Aorta (tissue), 5 donors: ENCODE measurements around the gene PTPRZ1. TPM values are rescaled to one million over a fixed set of nuclear protein-coding genes. Genes with fewer than 3 reads are reported as not detected.

Experiments used
- ATAC-seq: fragments of 200-7000 bp; cut with Tn5 transposase; one replicate; pipeline ENCODE4 v1.9.1; 2022; ENCODE audit warnings: moderate library complexity; ENCODE audit not compliant: low FRiP score
- DNase-seq, 2 donors: peaks; one replicate each; pipeline ENCODE4 v3.0.0-alpha.2; 2020
- H3K27ac ChIP-seq, 2 donors: one replicate each; pipeline ENCODE4 v1.5.1; 2013; ENCODE audit warnings: low read length in 2 of 2, mild to moderate bottlenecking in 2 of 2, moderate library complexity in 2 of 2, control low read depth in 1 of 2, inconsistent platforms in 1 of 2, low read depth in 1 of 2
- H3K27me3 ChIP-seq, 2 donors: one replicate each; pipeline ENCODE4 v1.6.1; 2013; ENCODE audit warnings: control low read depth in 1 of 2, low read length in 1 of 2, mild to moderate bottlenecking in 1 of 2, moderate library complexity in 1 of 2; ENCODE audit not compliant: insufficient read depth in 2 of 2, control insufficient read depth in 1 of 2
- H3K36me3 ChIP-seq, 2 donors: one replicate each; pipeline ENCODE4 v1.6.1; 2013; ENCODE audit warnings: control low read depth in 1 of 2, low read length in 1 of 2, mild to moderate bottlenecking in 1 of 2; ENCODE audit not compliant: insufficient read depth in 2 of 2, control insufficient read depth in 1 of 2
- H3K4me1 ChIP-seq, 2 donors: one replicate each; pipeline ENCODE4 v1.6.1; 2013; ENCODE audit warnings: low read length in 2 of 2, control low read depth in 1 of 2, mild to moderate bottlenecking in 1 of 2, moderate library complexity in 1 of 2; ENCODE audit not compliant: insufficient read depth in 2 of 2, control insufficient read depth in 1 of 2
- H3K4me3 ChIP-seq, 2 donors: one replicate each; pipeline ENCODE4 v1.5.1; 2013; ENCODE audit warnings: low read length in 2 of 2, control low read depth in 1 of 2, mild to moderate bottlenecking in 1 of 2
- H3K9me3 ChIP-seq: one replicate; pipeline ENCODE4 v1.6.1; 2013; ENCODE audit warnings: mild to moderate bottlenecking, low read length; ENCODE audit not compliant: control insufficient read depth
- WGBS, 2 donors: extraction: QIAGEN DNeasy Blood & Tissue Kit; methylation state at CpG; one replicate each; pipeline ENCODE4 v1.1.7; 2013; 5-methylcytosine and 5-hydroxymethylcytosine counted together
- intact Hi-C, 2 donors: fragments of 100-400 bp; cut with DNase I; formaldehyde crosslinking; loops; one replicate each; pipeline versions ENCODE4 v1.14.2 to v1.15.0; 2022
- polyA plus RNA-seq, 2 donors: library from polyadenylated mRNA; stranded (reverse); fragments of 200-250 nt; gene quantifications; one replicate each; pipeline ENCODE4 v1.2.3, GENCODE V29; 2013
- total RNA-seq, 2 donors: library from RNA; stranded (reverse); fragmentation: NEBNext Ultra II Directional; extraction: Animal tissue kit (Norgen Biotek cat#: 25700); gene quantifications; one replicate each; pipeline ENCODE4 v1.2.1, GENCODE V29; 2021
- donor health status: healthy with polysubstance abuse.
- donor health status: Bipolar disorder and iron deficiency.
- donor health status: DM: no; HTN: no; CAD: no.
- donor health status: DM: no; HTN: no; CAD: no.
- donor health status: DM: yes; HTN: yes; CAD: no.

PTPRZ1 gene
- total and polyA plus RNA-seq, 4 donors: 2.2 to 4.1 (median 2.7) TPM; not detected in 1

- no peak for ATAC-seq
- Histone ChIP-seq H3K36me3 (no peaks in the 10 kb centered on the region), H3K9me3 (no peaks in the 10 kb centered on the region), H3K27ac (no peak overlapping the region), H3K4me1 (no peaks in the 10 kb centered on the region), H3K4me3 (no peak overlapping the region), H3K27me3 (no peaks in the 10 kb centered on the region)
- intact Hi-C loops: no loop called here
- WGBS, 2 donors: 91% methylated on average over 1 of the region's 1 CpG
- no peak for DNase-seq
Measured at GRCh38 chr7:121879544-121879943, 6.6 kb downstream of the PTPRZ1 start.

- WGBS, 2 donors: 77 to 79% methylated on average over 2 of the region's 2 CpGs
- H3K36me3 ChIP-seq: no peaks in the 10 kb centered on the region
- DNase-seq (no peak), ATAC-seq (no peak)
- H3K27ac ChIP-seq: no peak overlapping the region
- no peaks in the 10 kb centered on the region for H3K27me3 ChIP-seq
- no peaks in the 10 kb centered on the region for H3K9me3 ChIP-seq
- intact Hi-C loops: no loop called here
- no peak overlapping the region for H3K4me3 ChIP-seq
- H3K4me1 ChIP-seq: no peaks in the 10 kb centered on the region
Measured at GRCh38 chr7:121882731-121883130, 9.8 kb downstream of the PTPRZ1 start.

- intact Hi-C loops: no loop called here
- Histone ChIP-seq H3K4me1 (no peaks in the 10 kb centered on the region), H3K36me3 (no peaks in the 10 kb centered on the region), H3K27ac (no peak overlapping the region), H3K27me3 (no peaks in the 10 kb centered on the region), H3K9me3 (no peaks in the 10 kb centered on the region), H3K4me3 (no peak overlapping the region)
- 64 to 77% methylated on average over 4 of the region's 4 CpGs for WGBS, 2 donors
- ATAC-seq: no peak
- no peak for DNase-seq
Measured at GRCh38 chr7:121885166-121885920, 12.4 kb downstream of the PTPRZ1 start.

- Histone ChIP-seq H3K4me3 (no peak overlapping the region), H3K27me3 (no peaks in the 10 kb centered on the region), H3K9me3 (no peaks in the 10 kb centered on the region), H3K27ac (no peak overlapping the region), H3K36me3 (no peaks in the 10 kb centered on the region), H3K4me1 (no peaks in the 10 kb centered on the region)
- intact Hi-C loops: no loop called here
- WGBS, 2 donors: 97% methylated on average over 6 of the region's 6 CpGs
- DNase-seq: no peak
- ATAC-seq: no peak
Measured at GRCh38 chr7:121887634-121888033, 14.7 kb downstream of the PTPRZ1 start.

- no peaks in the 10 kb centered on the region for H3K27me3 ChIP-seq
- DNase-seq: no peak
- no peaks in the 10 kb centered on the region for H3K4me1 ChIP-seq
- no peak overlapping the region for H3K27ac ChIP-seq
- no peak overlapping the region for H3K4me3 ChIP-seq
- H3K9me3 ChIP-seq: no peaks in the 10 kb centered on the region
- no peak for ATAC-seq
- intact Hi-C loops: no loop called here
- WGBS, 2 donors: 80 to 85% methylated on average over 2 of the region's 2 CpGs
- no peaks in the 10 kb centered on the region for H3K36me3 ChIP-seq
Measured at GRCh38 chr7:121890833-121891232, 17.9 kb downstream of the PTPRZ1 start.

- no peak for ATAC-seq
- Histone ChIP-seq H3K27ac (no peak overlapping the region), H3K27me3 (no peaks in the 10 kb centered on the region), H3K36me3 (no peaks in the 10 kb centered on the region), H3K9me3 (no peaks in the 10 kb centered on the region), H3K4me1 (no peaks in the 10 kb centered on the region), H3K4me3 (no peak overlapping the region)
- 75 to 81% methylated on average over 2 of the region's 2 CpGs for WGBS, 2 donors
- no peak for DNase-seq
- intact Hi-C loops: no loop called here
Measured at GRCh38 chr7:121891731-121892130, 18.8 kb downstream of the PTPRZ1 start.

- no peak for ATAC-seq
- intact Hi-C loops: no loop called here
- Histone ChIP-seq H3K4me3 (no peak overlapping the region), H3K9me3 (no peaks in the 10 kb centered on the region), H3K4me1 (no peaks in the 10 kb centered on the region), H3K36me3 (no peaks in the 10 kb centered on the region), H3K27ac (no peak overlapping the region), H3K27me3 (no peaks in the 10 kb centered on the region)
- 3 to 5% methylated on average over 2 of the region's 2 CpGs for WGBS, 2 donors
- no peak for DNase-seq
Measured at GRCh38 chr7:121901026-121901425, 28.1 kb downstream of the PTPRZ1 start.

GRCh38 chr7:121904120-121904519 is 31.2 kb downstream of the PTPRZ1 start:
- WGBS, 2 donors: 93% methylated on average over 2 of the region's 2 CpGs
- ATAC-seq: no peak

GRCh38 chr7:121908042-121908441 is 35.1 kb downstream of the PTPRZ1 start:
- DNase-seq (no peak), ATAC-seq (no peak)
- H3K4me3 ChIP-seq: no peak overlapping the region
- no peaks in the 10 kb centered on the region for H3K27me3 ChIP-seq
- no peaks in the 10 kb centered on the region for H3K4me1 ChIP-seq
- H3K27ac ChIP-seq: no peak overlapping the region
- no peaks in the 10 kb centered on the region for H3K36me3 ChIP-seq
- intact Hi-C loops: no loop called here
- H3K9me3 ChIP-seq: no peaks in the 10 kb centered on the region

More at GRCh38 chr7:121904120-121904519, 31.2 kb downstream of the PTPRZ1 start:
- H3K27ac ChIP-seq: no peak overlapping the region
- H3K27me3 ChIP-seq: no peaks in the 10 kb centered on the region
- H3K4me3 ChIP-seq: no peak overlapping the region
- no peaks in the 10 kb centered on the region for H3K9me3 ChIP-seq
- no peaks in the 10 kb centered on the region for H3K36me3 ChIP-seq
- H3K4me1 ChIP-seq: no peaks in the 10 kb centered on the region
- no peak for DNase-seq
- intact Hi-C loops: no loop called here
